Measurements from ENCODE around the gene PCED1B. TPM values are rescaled to one million over a fixed set of nuclear protein-coding genes. Genes with fewer than 3 reads are reported as not detected.

The PCED1B gene
- total RNA-seq, 6 donors from 2014 or later: 4.6 to 53.4 (median 11.7) TPM

DNA sequence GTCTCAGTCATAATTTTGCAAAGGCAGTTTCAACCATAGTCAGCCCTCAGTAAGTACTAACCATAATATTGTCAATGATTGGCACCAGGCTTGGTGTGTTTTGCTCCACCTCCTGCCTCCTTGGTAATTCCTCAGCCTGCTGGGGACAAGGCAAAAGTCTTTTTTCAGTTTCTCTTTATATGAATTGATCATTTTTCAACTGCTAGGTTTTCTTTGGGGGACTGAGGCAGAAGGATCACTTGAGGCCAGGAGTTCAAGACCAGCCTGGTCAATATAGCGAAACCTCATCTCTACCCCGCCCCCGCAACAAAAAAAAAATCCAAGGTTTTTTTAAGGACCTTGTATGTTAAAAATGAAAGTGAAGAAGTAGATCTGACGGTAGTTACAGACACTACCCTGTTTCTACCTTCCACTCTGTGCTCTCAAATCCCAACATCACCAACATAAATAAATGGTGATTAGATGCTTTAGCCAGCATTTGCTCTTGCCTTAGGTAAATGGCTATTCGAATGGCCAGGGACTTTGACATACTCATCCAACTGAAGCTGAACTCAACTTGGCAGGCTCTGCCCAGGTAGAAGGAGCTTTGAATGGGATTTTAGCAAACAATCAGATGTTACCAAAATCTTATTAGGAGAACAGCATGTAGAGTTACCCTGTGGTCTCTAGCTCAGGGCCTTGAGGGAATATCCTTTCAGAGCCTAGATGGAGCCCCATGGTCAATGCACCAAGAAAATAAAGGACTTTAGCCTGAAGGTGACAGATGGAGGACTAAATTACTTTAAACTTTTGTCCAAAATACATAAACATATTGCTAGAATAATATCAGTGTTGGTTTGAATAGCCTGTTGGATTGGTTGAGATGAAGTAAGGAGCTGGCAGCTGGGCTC, 127.3 kb downstream of the PCED1B start:
- Histone ChIP-seq H3K4me1 (peaks cover 9 to 23% (median 18%) of the 10 kb centered on the region in 4 donors), H3K36me3 (no peaks in the 10 kb centered on the region), H3K27me3 (no peaks in the 10 kb centered on the region), H3K27ac (peak overlapping the region in 3 of 4 donors; percentile 28 to 61 (median 58)), H3K9me3 (no peaks in the 10 kb centered on the region), H3K4me3 (no peak overlapping the region)
- no peak for DNase-seq
- TF ChIP-seq, protein P1, sequence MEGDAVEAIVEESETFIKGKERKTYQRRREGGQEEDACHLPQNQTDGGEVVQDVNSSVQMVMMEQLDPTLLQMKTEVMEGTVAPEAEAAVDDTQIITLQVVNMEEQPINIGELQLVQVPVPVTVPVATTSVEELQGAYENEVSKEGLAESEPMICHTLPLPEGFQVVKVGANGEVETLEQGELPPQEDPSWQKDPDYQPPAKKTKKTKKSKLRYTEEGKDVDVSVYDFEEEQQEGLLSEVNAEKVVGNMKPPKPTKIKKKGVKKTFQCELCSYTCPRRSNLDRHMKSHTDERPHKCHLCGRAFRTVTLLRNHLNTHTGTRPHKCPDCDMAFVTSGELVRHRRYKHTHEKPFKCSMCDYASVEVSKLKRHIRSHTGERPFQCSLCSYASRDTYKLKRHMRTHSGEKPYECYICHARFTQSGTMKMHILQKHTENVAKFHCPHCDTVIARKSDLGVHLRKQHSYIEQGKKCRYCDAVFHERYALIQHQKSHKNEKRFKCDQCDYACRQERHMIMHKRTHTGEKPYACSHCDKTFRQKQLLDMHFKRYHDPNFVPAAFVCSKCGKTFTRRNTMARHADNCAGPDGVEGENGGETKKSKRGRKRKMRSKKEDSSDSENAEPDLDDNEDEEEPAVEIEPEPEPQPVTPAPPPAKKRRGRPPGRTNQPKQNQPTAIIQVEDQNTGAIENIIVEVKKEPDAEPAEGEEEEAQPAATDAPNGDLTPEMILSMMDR (IDR thresholded peaks at IDR 0.05): no peak
- no peak for TF ChIP-seq POLR2AphosphoS5 (IDR thresholded peaks at IDR 0.05)
- no peak for TF ChIP-seq EP300 (IDR thresholded peaks at IDR 0.05)
- TF ChIP-seq POLR2A (IDR thresholded peaks at IDR 0.05): no peak
- ATAC-seq (ENCODE audit: low FRiP score in 2 of 2): no peak
- WGBS, 2 donors: 82 to 86% methylated on average over 5 of the region's 5 CpGs

DNA sequence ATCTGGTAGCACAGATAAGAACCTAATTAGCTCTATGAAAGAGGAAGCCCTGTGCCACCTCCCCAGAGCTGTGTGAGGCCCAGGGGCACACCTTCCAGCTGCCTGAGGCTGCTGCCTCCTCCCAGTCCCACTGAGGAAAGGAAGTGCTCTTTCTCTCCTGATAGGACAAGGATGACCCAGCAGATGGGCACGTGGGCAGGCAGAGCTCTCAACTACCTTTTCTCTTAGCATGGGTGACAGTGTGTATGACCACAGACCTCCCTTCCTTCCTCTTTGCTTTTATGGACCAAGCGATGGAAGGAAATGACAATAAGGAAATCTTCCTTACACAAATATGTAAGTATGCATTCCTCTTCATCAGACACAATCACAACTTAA, 127.9 kb downstream of the PCED1B start:
- peak overlapping the region in 3 of 4 donors; percentile 28 to 61 (median 58) for H3K27ac ChIP-seq
- H3K4me3 ChIP-seq: no peak overlapping the region
- TF ChIP-seq, protein P1 (IDR thresholded peaks at IDR 0.05): no peak
- TF ChIP-seq POLR2AphosphoS5 (IDR thresholded peaks at IDR 0.05): no peak
- no peak for TF ChIP-seq EP300 (IDR thresholded peaks at IDR 0.05)
- TF ChIP-seq POLR2A (IDR thresholded peaks at IDR 0.05): no peak
- peak in 1 of 2 donors; percentile 72 for DNase-seq
- H3K27me3 ChIP-seq: no peaks in the 10 kb centered on the region
- H3K4me1 ChIP-seq: peaks cover 9 to 23% (median 18%) of the 10 kb centered on the region in 4 donors
- H3K9me3 ChIP-seq: no peaks in the 10 kb centered on the region
- peak; percentile 67 to 71 for ATAC-seq (ENCODE audit: low FRiP score in 2 of 2)
- H3K36me3 ChIP-seq: no peaks in the 10 kb centered on the region
- 28 to 29% methylated on average over 2 of the region's 2 CpGs for WGBS, 2 donors

DNA sequence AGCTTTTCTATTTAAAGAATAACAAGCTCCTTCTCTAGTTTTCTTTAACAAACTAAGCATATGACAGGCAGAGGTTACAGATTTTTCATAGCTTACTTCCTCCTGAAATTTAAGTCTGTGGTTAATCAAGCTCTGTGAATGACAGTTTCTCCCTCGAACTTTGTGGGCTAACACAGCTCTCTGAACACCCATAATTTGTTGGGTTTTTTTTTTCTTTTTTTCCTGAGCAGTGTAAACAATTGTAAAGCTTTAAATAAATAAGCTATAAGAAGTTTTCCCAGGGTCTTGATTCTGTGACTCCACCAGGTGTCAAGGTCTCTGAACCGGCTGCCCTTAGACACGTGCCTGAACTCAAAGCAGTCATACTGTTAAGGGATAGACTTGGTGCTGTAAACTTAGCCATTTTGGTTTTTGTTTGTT, 128.4 kb downstream of the PCED1B start:
- no peak for TF ChIP-seq POLR2AphosphoS5 (IDR thresholded peaks at IDR 0.05)
- no peak for TF ChIP-seq POLR2A (IDR thresholded peaks at IDR 0.05)
- TF ChIP-seq, protein P1 (IDR thresholded peaks at IDR 0.05): no peak
- TF ChIP-seq EP300 (IDR thresholded peaks at IDR 0.05): no peak
- peaks cover 9 to 23% (median 18%) of the 10 kb centered on the region in 4 donors for H3K4me1 ChIP-seq
- ATAC-seq (ENCODE audit: low FRiP score in 2 of 2): no peak
- H3K4me3 ChIP-seq: no peak overlapping the region
- H3K27ac ChIP-seq: peak overlapping the region in 3 of 4 donors; percentile 28 to 61 (median 58)
- no peaks in the 10 kb centered on the region for H3K9me3 ChIP-seq
- WGBS, 2 donors: 46 to 68% methylated on average over 3 of the region's 3 CpGs
- no peak for DNase-seq
- no peaks in the 10 kb centered on the region for H3K27me3 ChIP-seq
- H3K36me3 ChIP-seq: no peaks in the 10 kb centered on the region

DNA sequence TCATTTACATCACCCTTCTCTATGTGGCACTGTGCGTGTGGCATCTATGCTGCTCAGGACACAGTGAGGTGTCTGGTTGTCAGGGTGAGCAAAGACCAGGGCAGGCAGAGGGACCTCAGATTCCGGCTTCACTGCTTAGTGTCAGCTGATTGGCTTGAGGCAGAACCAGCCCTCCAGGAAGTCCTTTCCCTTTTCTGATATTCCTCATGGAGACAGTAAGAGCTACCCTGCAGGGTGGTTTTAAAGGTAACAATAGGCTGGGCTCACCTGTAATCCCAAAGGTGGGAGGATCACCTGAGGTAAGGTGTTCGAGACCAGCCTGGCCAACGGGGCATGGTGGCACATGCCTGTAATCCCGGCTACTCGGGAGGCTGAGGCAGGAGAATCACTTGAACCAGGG, 129.6 kb downstream of the PCED1B start:
- TF ChIP-seq, protein P1 (IDR thresholded peaks at IDR 0.05): no peak
- 89 to 90% methylated on average over 5 to 6 of the region's 6 CpGs for WGBS, 2 donors
- H3K27ac ChIP-seq: peak overlapping the region in 1 of 4 donors; percentile 61

More for the DNA sequence above, 129.6 kb downstream of the PCED1B start:
- DNase-seq (no peak), ATAC-seq (ENCODE audit: low FRiP score in 2 of 2) (no peak)
- Histone ChIP-seq H3K9me3 (no peaks in the 10 kb centered on the region), H3K36me3 (no peaks in the 10 kb centered on the region), H3K4me3 (no peak overlapping the region), H3K27me3 (no peaks in the 10 kb centered on the region), H3K4me1 (peaks cover 9 to 23% (median 18%) of the 10 kb centered on the region in 4 donors)

Measured in upper lobe of left lung (tissue), 6 donors.